HG02642 (cell line): ENCODE results near the gene ASAP3.

ENCODE experiments used
- ATAC-seq: cut with Tn5 transposase; IDR thresholded peaks from one replicate; pipeline ENCODE4 v1.9.1; 2021; ENCODE audit warnings: mild to moderate bottlenecking; ENCODE audit not compliant: unreplicated experiment, poor library complexity

Gene ASAP3

DNA sequence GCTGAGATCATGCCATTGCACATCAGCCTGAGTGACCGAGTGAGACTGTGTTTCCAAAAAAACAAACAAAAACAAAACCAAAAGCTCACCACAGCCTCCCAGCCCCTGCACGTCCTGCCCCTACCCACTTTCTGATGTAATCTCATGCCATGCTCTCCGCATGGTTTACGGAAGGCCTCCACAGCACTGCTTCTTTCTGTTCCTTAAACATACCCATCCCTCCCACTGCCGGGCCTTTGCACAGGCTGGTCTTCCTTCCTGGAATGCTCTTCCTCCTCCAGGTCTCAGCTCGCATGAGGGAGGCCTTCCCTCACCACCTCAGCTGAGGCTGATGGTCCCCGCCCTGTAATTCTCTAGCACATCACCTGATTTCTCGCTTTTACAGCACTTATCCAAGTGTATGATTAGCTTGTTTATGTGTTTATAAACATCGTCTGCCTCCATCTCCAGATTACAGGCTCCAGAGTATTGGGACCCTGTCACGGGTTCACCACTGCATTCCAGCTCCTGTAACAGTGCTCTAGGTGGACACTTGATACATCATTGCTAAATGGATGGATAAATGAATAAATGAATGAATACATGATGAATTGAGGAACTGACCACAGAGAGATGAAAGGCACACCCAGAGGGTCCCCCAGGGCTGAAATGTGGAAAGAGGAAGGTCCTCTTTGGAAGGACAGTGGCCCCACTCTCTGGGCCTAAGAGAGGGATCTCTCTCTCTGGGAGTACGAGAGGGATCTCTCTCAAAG, 81.5 kb downstream of the ASAP3 start:
- no peak for ATAC-seq

DNA sequence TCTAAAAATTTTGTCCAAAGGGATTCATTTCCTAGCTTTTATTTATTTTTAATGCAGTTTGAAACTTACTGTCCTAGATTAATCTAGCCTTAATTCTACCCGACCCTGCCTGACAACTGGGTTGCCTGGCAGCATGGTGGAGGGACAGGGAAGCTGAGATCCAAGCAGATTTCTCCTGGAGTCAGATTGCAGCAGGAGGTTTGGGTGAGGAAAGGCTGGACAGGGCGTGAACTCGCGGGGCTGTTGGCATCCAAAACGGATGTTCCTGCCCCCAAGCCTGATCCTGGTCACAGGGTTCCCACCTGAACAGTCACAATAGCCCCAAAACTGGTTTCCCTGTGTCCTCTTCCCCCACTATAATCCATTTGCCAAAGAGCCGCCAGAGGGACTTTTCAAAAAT, 82.7 kb downstream of the ASAP3 start:
- ATAC-seq: no peak

DNA sequence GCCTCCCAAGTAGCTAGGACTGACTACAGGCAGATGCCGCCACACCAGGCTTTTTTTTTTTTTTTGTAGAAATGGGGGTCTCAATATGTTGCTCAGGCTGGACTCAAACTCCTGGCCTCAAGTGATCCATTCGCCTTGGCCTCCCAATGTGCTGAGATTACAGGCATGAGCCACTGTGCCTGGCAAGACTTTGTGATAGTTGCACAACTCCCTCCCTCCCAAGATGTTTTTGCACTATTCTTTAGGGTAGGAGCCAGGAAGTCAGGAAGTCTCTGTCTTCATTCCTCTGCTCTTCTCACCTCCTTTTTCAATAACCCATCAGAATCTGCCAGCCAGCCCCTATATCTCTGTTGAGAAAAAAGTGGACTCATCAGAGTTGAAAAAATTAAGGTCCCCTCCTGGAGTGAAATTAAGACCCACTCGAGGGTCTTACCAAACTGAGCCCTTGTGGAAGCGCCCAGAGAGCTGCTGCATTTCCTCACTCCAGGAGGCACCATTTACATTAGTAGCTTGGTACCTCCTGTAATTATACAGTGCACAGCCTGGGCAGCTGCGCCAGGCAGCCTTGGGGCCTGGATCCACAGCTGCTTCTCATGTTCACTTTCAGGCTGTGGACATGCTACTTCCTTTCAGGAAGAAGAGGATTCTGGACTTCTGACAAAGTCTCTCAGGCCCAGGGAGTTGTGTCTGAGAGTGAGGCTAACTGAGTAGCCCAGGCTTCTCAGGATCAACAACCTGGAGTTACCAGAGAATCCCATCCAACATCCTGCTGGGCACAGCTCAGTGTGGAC, 83.5 kb downstream of the ASAP3 start:
- no peak for ATAC-seq

DNA sequence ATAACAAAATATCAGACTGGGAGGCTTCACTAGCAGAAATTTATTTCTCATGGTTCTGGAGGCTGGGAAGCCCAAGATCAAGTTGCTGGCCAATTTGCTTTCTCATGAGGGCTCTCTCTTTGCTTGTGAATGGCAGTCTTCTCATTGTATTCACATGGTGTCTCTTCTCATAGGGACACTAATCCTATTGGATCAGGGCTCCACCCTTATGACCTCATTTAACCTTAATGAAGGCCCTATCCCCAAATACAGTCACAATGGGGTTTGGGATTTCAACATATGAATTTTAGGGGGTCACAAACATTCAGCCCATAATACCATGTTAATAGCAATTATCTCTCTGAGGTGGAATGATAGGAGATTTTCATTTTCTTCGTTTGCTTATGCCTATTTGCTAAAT, 84.8 kb downstream of the ASAP3 start:
- ATAC-seq: no peak

DNA sequence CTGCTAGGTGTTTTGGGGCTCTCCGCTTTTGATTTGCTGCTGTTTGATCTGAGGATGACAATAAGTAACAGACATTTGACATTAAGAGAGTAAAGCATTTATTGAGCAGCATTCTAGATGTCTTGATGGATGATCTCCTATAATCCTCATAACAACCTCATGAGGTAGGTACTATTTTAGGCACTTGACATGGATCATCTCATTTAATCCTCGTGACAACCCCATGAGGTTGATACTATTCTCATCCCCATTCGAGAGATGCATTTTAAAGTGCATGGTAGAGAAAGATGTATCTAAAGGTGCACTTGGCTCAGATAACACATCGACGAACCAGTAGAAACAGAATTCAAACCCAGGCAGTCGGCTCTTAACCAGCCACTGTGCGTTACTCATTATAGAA, 86.1 kb downstream of the ASAP3 start:
- ATAC-seq: no peak

DNA sequence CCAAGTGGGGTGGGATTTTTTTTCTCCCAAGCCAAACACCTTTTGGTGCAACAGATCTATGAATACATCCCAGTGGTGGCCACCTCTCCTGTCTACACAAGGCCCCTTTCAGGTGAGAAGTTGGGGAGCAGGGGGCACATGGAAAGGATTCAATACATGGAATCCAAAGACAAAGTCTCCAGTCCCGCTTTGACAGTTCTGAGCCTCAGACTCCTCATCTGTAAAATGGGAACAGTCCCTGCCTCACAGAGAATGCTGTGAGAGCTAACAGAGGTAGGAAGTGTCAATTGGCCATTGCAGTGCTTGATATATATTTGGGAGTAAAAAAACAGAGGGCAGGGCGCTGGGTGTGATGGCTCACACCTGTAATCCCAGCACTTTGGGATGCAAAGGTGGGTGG, 87.6 kb downstream of the ASAP3 start:
- no peak for ATAC-seq

DNA sequence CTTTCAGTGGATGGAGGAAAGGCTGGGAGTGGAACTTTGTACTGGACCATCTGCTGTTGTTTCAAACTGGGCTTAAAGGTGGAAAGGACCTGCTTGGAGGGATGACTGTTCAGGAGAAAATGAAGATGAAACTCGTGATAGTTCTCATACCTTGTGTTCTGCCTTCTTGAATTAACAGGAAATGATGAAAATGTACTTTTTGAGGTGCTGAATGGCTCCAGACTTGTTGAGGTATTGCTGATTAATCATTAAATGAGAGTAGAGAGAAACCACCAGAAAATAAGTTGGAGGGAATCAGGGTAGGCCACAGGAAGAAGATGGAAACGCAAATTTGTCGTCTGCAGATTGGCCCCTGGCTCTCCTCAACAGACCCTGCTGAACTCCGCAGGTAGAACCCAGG, 88.1 kb downstream of the ASAP3 start:
- no peak for ATAC-seq

DNA sequence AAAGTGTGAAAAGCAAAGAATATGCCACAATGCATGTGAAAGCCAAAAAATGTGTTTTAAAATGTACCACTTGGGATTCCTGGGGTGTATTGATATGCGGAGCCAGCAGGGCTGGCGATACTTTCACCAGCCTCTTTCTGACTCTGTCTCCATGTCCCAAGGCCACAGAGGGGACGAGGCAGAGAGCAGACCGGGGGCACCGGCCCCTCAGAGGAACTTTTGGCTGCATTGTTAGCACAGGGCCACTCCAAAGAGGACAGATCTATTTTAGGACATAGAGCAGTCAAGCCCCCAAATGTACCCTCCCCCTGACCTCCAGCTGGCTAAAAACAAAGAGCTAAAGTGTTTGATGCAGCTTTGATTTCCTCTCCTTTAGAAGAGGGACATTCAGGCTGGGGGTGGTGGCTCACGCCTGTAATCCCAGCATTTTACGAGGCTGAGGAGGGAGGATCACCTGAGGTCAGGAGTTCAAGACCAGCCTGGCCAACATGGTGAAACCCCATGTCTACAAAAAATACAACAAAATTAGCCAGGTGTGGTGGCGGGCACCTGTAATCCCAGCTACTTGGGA, 88.7 kb downstream of the ASAP3 start:
- no peak for ATAC-seq

DNA sequence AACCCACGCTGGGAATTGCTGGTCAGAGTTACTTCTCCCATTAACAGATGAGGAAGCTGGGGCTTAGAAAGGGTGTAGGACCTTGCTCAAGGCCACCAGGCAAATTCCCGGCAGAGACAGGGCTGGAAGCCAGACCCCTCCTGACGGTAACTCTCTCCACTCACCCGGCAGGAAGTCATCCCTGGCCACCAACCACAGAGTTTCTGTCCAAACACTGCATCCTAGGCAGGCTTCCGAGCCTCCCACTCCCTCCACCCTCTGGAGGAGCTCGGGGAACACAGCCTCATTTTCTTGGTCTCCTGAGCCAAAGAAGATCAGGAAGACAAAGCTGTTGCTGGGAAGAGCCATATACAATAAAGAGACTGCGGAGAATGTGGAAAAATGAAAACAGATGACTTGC, 89.3 kb downstream of the ASAP3 start:
- no peak for ATAC-seq

DNA sequence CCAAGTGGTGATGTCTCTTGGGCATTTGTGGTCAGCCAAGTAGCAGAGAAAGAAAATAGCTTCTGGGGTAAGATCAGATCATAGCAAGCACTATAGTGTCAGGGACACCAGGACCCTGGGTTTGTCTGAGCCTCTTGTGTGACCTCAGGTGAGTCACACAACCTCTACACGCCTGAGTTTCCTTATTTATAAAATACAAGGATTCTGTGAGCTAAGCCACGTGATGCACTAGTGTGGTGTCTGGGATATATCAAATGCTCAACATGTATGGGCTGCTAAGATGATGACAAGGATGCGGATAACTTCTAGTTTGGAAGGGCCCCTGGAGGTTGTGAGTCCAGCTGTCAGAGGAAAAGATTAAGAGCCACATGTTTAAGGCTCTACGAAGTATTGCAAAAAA, 89.8 kb downstream of the ASAP3 start:
- ATAC-seq: no peak

DNA sequence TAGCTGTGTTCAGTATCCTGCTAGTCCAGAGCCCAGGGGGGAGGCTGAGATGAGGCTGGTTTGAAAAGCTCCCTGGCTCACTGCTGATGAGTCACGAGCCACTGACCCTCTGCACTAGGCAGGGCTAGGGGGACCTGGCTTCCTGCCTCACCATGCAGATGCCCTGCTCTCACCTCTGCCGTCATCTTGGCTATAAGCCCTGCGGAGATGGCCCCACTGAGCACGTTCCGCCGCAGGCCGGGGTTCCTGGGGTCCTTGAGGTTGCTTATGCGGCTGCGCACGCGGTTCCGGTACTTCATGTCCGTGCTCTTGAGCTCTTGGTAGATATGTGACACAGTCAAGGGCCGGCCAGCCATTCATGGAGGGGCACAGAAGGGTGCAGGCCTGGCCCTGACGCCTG, 90.3 kb downstream of the ASAP3 start:
- no peak for ATAC-seq

DNA sequence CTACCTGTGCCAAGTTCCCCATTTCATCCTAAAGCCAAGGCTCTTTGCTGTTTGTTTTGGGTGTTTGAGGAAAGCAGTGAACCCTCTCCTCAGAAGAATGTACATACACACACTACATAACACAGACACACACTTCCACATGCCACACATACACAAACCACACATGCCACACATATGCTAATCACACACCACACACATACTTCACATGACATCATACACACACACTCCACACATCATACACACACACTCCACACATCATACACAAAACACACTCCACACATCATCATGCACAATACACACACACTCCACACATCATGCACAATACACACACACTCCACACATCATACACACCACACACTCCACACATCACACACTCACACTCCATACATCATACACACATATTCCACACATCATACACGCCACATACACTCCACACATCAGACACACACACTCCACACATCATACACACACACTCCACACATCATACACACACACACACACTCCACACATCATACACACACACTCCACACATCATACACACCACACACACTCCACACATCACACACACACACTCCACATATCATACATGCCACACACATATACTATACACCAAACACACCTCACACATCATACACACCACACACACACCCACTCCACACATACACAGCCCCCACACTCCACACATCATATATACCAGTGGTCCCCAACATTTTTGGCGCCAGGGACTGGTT, 91.7 kb downstream of the ASAP3 start:
- no peak for ATAC-seq

DNA sequence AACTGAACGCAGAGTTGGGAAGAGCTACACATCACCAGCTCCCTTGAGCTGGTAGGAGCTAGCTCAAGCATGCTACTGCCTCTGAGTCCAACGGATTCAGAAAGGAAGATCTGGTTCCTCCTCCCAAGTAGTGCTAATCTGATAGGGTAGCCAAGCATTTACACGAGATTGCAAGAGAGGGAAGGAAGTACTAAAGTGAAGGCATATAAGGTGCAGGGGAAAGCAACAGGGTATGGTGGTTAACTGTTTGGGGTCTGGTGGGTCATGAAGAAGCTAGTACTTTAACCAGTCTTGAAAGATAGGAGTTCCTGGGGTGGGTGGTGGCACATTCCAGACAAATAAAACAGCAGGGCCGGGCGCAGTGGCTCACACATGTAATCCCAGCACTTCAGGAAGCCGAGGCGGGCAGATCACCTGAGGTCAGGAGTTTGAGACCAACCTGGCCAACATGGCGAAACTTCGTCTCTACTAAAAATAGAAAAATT, 94.1 kb downstream of the ASAP3 start:
- ATAC-seq: no peak

DNA sequence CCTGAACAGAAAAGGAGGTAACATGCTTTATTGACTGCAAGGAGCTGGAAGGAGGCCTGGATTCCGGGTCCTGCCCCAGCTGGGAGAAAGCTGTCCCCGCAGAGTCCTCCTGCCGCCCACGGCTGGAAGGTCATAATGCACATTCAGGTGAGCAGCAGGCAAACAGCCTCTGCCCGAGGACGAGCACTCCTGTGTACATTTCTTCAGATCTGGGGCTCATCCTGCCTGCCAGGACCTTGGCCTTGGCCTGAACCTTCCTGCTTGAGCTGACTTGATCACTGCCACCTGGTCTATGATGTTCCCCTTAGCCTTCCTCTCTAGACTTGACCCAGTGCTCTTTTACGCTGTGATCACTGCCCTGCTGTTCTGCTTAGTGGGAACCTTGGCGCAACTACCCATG, 96.5 kb downstream of the ASAP3 start:
- no peak for ATAC-seq

DNA sequence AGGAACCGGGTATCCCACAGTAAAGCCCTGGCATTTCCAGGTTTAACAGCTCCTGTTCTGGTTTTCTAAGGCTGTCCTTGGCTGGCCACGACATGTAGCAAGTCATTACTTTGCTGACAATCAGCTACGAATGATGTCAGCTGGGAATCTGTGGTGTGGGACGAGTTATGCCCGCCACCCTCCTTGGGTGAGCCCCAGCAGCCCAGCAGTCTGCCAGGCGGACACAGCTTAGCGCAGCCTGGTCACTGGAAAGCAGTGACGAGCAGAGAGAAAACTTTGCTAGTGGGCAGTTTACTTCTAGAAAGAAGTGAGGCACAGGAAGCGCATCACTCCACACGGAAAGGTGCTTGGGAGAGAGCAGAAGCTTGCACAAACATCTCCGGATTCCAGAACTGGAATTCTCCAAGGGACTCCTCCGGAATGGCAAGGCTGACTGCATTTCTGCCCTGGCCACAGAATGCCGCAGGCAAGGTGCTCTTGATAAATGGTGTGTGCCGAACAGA, 98.8 kb downstream of the ASAP3 start:
- no peak for ATAC-seq

DNA sequence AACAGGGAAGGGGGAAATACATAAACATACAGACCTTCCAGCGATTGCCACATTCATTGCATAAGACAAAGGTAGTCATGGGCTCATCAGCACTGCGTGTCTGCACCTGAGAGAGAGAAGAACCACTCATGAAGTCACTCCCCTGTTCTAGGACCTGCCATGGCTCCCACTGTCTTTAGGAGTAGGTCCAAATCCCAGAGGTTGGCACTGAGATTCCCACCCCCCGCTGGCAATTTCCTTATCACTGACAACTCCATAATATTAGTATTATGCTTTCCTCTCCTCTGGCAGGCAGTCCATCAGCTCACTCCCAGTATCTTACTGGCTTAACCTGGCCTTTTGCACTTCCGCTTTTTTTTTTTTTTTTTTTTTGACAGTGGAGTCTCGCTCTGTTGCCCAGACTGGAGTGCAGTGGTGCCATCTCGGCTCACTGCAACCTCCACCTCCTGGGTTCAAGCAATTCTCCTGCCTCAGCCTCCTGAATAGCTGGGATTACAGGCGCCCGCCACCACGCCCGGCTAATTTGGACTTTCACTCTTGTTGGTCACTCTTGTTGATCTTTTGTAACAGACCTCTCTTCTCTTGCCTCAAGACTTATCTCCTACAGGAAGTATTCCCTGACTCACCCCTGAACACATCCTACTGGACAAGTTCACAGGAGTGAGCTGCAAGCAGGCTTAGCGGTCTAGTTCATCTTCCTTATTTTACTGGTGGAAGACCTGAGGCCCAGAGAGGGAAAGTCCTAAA, 99.5 kb downstream of the ASAP3 start:
- ATAC-seq: no peak

DNA sequence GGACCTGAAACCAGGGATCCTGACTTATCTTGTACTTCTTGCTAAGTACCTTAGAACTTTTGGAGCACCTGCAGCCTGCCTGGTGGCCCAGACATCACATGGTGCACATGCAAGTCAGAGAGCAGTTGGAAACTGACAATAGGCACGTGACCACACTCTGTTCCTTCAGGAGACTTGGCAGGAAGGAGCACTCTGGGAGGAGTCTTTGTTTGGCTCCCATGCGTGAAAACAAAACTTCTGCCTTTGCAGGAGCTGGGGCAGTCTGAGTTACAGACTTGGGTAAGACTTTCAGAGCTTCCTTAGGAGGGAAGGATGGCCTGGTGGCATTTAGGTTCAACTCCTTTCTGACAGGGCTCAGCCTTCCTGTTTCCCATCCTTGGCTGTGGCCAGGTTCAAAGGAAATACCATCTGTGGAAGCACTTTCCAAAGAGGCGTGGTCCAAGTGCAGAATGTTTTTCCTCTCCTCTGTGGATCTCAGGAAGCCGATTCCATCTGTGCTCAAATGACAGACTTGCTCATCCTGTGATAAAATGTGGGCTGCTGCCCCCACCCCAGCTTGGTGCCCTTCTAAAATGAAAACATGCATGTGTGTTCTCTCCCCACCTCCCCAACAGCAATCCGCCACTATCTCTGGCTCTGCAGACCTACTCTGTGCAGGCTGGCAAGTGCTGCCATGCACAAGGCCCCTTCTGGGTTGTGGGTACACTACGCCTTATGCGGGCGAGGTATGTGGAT, 100.2 kb downstream of the ASAP3 start:
- ATAC-seq: no peak

DNA sequence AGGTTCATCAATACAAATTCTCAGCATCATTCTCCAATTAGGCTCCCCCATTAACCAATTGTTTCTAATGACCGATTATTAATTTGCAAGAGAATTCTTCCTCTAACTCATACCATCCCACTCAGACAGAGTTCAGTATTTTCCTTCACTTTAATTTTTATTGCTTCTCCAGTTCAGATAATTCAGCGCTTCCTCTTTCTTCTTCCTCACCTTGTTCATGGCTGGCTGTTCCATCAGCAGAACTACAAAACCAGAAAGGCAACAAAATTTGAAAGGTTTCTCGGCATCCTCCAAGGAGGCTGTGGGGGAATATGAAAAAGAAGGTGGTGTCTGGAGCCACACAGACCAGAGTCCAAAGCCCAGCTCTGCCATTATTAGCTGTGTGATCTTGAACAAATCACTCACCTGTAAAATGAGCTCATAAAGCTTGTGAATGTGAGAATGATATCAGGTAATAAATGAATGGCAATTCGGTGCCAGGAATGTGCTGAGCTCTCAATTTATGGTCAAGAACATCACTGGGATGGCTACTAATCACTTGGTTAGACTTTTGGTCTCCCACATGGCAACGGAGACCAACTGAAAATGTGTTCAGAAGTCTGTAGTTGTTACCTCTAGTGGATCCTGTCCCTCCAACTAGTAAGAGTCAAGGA, 102.6 kb downstream of the ASAP3 start:
- no peak for ATAC-seq

DNA sequence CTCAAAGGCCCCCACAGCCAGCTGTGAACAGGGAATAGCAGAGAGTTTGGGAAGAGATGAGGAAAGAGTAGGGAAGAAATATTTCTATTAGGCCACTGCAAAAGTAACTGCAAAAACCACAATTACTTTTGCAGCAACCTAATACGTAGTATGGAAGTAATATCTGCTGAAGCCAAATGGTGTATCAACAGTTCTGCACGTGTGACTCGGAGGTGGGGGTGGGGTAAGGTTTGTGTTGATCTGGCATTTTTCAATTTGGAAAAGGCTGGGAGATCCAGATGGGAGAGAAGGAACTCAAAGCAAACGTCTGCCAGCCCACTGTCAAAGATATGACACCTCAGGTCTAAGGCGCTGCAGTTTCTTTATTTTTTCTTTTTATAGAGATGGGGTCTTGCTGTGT, 103.3 kb downstream of the ASAP3 start:
- no peak for ATAC-seq
